Measurements from ENCODE around the gene AMBP. TPM values are rescaled to one million over a fixed set of nuclear protein-coding genes. Genes with fewer than 3 reads are reported as not detected.

The AMBP gene
- total RNA-seq, 1 donor from 2014 or later: not detected

DNA sequence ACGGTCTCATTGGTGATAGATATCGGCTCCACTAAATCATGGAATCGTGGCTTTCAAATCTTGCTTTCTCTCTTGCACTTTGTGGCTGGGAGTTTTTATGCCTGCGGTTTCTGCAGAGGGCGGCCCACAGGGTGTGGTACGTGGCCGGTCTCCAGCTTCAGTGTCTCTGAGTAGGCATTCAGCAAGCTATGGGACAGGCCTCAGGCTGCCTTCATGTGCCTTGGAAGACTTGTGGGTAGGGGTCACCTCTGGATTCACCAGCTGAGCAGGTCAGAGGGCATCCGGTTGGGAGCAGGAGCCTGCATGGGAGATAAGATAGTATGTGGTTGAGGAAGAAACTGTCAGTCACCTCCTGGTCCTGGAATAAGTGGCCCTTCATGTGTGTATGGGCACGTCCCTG is 47.7 kb downstream of the AMBP start:
- H3K4me3 ChIP-seq (ENCODE audit: low read depth, low read length): no peak overlapping the region
- no peak for DNase-seq (ENCODE audit: low read depth)
- TF ChIP-seq, protein P1, sequence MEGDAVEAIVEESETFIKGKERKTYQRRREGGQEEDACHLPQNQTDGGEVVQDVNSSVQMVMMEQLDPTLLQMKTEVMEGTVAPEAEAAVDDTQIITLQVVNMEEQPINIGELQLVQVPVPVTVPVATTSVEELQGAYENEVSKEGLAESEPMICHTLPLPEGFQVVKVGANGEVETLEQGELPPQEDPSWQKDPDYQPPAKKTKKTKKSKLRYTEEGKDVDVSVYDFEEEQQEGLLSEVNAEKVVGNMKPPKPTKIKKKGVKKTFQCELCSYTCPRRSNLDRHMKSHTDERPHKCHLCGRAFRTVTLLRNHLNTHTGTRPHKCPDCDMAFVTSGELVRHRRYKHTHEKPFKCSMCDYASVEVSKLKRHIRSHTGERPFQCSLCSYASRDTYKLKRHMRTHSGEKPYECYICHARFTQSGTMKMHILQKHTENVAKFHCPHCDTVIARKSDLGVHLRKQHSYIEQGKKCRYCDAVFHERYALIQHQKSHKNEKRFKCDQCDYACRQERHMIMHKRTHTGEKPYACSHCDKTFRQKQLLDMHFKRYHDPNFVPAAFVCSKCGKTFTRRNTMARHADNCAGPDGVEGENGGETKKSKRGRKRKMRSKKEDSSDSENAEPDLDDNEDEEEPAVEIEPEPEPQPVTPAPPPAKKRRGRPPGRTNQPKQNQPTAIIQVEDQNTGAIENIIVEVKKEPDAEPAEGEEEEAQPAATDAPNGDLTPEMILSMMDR (conservative IDR thresholded peaks at IDR 0.05; ENCODE audit: low read depth, low read length): no peak

DNA sequence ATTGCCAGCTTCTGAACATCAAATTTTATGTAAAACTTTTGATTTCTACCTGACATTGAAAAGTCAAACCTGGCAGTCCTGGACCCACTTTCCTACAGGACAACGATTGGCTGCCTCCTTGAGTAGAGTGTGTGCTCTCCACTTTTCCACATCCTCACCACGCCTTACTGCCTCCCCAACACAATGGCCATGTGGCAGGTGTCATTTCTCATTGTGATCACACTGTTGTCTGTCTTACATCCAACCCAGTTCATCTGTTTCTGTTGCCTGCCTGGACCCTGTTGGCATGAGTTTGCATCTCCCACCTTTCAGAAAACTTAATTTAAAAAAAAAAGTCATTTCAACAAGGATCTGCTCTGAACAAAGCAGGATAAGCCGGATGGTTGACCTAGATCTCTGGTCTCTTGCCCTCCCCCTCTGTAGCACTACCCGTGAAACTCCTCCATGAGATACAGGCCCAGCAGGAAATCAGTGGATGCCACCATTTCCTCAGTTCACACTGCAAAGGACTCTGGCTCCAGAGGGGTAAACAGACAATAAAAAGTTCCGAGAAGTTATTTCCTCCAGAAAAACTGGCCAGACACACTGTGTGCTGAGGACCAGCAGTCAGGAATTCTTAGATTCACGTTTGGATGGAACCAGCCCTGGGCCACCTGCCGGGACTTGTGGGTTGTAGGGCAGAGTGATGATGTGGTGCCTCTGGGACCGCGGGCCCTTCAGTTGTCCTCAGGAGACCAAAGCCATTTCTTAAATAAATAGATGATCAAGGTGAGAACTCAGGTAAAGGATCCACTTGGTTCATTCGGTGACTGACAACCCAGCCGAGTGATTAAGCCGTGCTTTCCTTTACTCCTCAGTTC is 48.6 kb downstream of the AMBP start:
- TF ChIP-seq, protein P1 (conservative IDR thresholded peaks at IDR 0.05; ENCODE audit: low read depth, low read length): no peak
- H3K4me3 ChIP-seq (ENCODE audit: low read depth, low read length): no peak overlapping the region
- no peak for DNase-seq (ENCODE audit: low read depth)

DNA sequence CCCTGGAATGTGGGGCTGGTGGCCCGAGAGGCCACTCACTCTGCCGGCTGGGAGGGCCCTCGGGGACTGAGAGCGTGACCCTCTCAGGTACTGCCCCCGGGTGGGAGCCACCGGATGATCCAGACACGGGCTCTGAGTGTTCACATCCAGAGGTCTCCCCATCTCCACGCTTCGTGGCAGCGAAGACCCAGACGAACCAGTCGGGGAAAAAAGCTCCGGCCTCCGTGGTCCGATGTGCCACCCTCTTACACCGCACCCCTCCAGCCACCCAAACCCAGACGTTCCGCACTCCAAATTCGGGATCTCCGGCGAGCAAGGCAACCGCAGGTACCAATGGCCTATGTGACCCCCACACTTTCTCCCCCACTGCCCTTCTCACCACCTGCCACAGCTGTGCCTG is 49.5 kb downstream of the AMBP start:
- TF ChIP-seq, protein P1 (conservative IDR thresholded peaks at IDR 0.05; ENCODE audit: low read depth, low read length): no peak
- no peak overlapping the region for H3K4me3 ChIP-seq (ENCODE audit: low read depth, low read length)
- DNase-seq (ENCODE audit: low read depth): no peak

DNA sequence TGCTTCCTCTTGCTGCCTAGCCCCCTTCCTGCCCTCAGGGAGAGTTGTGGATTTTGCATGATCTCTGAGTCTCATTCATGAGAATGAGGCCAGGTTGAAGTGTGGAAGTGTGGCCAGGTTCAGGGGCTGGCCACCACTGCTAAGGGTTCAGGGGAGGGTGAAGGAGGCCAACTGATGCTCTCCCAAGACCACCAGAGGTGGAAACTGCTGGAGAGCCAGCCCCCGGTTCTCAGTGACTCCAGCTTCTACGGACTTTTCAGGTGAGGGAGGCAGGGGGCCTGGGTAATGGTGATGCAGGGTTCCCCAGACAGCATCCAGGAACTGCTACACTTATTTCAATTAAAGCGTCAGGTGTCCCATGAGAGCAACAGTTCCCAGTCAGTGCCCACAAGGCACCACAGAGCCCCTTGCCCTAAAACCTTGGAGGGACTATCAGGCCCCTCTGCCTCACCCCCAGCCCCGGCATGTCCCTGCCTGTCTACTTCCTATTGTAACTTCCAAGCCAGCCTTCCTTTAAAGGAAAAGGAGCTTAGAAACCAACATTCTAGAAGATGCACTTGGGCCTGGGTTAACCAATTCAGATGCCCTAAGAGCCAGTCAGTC is 50.1 kb downstream of the AMBP start:
- TF ChIP-seq, protein P1 (conservative IDR thresholded peaks at IDR 0.05; ENCODE audit: low read depth, low read length): no peak
- DNase-seq (ENCODE audit: low read depth): no peak
- no peak overlapping the region for H3K4me3 ChIP-seq (ENCODE audit: low read depth, low read length)

DNA sequence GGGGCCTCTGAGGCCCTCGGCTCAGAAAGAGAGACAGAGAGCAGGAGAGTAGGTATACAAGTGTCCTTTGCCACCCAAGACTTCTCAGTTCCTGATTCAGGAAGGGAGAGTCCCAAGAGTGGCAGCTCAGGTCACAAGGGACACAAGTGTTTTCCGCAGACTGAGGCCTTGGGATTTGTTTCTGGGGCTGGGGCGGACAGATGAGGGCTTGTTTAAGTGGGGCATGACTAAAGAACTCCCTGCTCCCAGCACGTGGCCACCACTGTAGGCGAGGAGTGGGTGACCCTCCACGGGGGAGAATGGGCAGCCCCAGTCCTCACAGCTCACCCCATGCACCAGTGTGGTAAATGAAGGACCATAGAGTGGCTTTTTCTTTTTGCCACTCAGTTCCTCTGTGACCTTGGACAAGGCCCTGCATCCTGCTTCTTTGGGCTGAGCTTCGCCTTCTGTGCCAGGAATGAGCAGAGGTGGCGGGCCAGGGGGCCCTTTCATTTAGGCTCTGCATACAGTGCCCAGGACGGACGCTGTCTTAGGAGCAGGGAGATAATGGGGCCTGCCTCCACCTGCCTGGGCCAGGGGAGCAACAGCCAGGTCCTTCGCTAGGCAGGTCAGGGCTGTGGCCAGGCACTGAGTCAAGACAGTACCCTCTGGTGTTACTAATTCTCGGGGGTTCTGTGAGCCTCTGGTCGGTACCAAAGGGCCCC is 50.8 kb downstream of the AMBP start:
- no peak overlapping the region for H3K4me3 ChIP-seq (ENCODE audit: low read depth, low read length)
- no peak for DNase-seq (ENCODE audit: low read depth)
- TF ChIP-seq, protein P1 (conservative IDR thresholded peaks at IDR 0.05; ENCODE audit: low read depth, low read length): no peak

DNA sequence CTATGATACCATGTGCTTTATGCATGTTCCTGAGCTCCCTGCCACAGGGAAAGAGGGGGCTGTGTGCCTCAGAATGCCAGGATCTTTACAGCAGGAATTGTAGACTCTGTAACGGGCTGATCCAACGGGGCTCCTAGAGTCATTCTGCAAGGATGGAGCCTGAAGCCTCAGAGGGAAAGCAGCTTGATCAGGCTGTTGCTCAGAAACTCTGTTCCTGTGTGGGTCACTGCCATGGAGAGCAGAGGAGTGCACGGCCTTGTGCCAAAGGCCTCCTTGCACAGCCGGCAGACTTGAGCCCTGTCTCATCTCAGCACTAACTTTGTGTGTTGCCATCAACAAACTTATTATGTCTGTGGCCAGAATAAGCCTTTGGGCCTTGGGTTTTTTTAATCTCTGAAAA is 51.8 kb downstream of the AMBP start:
- TF ChIP-seq, protein P1 (conservative IDR thresholded peaks at IDR 0.05; ENCODE audit: low read depth, low read length): no peak
- no peak for DNase-seq (ENCODE audit: low read depth)
- no peak overlapping the region for H3K4me3 ChIP-seq (ENCODE audit: low read depth, low read length)
